IMR-90 (cell line): ENCODE results near the gene TMEM184C. TPM values are rescaled to one million over a fixed set of nuclear protein-coding genes. Genes with fewer than 3 reads are reported as not detected.
A peak's percentile ranks its signal among the peaks of the same experiment; 100 is the strongest.

Experiments used
- ATAC-seq: fragments of 200-7000 bp; cut with Tn5 transposase; 2 replicates; pipeline ENCODE4 v1.9.1; 2020; ENCODE audit warnings: low read depth, mild to moderate bottlenecking, moderate library complexity
- BruUV-seq: library from RNA; stranded (reverse); fragments of 400-500 nt; replicated peaks from 2 replicates; lab custom pipeline; 2021; lab: Mats Ljungman, UMichigan
- CTCF ChIA-PET: fragments of 300-600 bp; formaldehyde crosslinking; extraction: SDS; loops from one replicate; lab custom pipeline; 2021; ENCODE audit warnings: antibody characterized with exemption; lab: Yijun Ruan, JAX
- POLR2A ChIA-PET: fragments of 300-600 bp; sonication (Branson Sonifier 250); formaldehyde crosslinking; loops from one replicate; lab custom pipeline; 2022; ENCODE audit warnings: antibody characterized with exemption; ENCODE audit not compliant: unreplicated experiment; lab: Charles Lee
- DNase-seq: peaks from one replicate; pipeline ENCODE4 v3.0.0; 2013
- H2AFZ ChIP-seq: replicated peaks from 2 replicates; pipeline ENCODE3; 2013; ENCODE audit warnings: low read length, mild to moderate bottlenecking; ENCODE audit not compliant: poor library complexity
- H2AK5ac ChIP-seq: 2 replicates; pipeline ENCODE4 v1.6.1; 2013; ENCODE audit warnings: low read depth, low read length, inconsistent platforms
- H2AK9ac ChIP-seq: replicated peaks from 2 replicates; pipeline ENCODE3; 2013; ENCODE audit warnings: mild to moderate bottlenecking, low read depth, low read length, moderate library complexity; ENCODE audit not compliant: poor library complexity
- H2BK120ac ChIP-seq: 2 replicates; pipeline ENCODE4 v1.6.1; 2013; ENCODE audit warnings: low read depth, low read length, inconsistent platforms
- H2BK15ac ChIP-seq: 3 replicates; pipeline ENCODE4 v1.6.1; 2013; ENCODE audit warnings: low read depth, low read length, inconsistent platforms
- H2BK20ac ChIP-seq: 2 replicates; pipeline ENCODE4 v1.6.1; 2013; ENCODE audit warnings: low read depth, mild to moderate bottlenecking, inconsistent platforms, low read length, moderate library complexity
- H2BK5ac ChIP-seq: 2 replicates; pipeline ENCODE4 v1.6.1; 2013; ENCODE audit warnings: mild to moderate bottlenecking, low read depth, low read length, inconsistent platforms; ENCODE audit not compliant: poor library complexity, severe bottlenecking
- H3K14ac ChIP-seq: replicated peaks from 2 replicates; pipeline ENCODE4 v1.6.1; 2013; ENCODE audit warnings: low read depth, low read length, inconsistent platforms
- H3K18ac ChIP-seq: 2 replicates; pipeline ENCODE4 v1.6.1; 2013; ENCODE audit warnings: low read depth, low read length, control low read depth
- H3K23ac ChIP-seq: 2 replicates; pipeline ENCODE4 v1.6.1; 2013; ENCODE audit warnings: low read depth, low read length, inconsistent platforms
- H3K27ac ChIP-seq: 2 replicates; pipeline ENCODE4 v1.5.1; 2013; ENCODE audit warnings: mild to moderate bottlenecking, control low read depth, low read length; ENCODE audit not compliant: insufficient read depth
- H3K27me3 ChIP-seq: 2 replicates; pipeline ENCODE4 v1.6.1; 2013; ENCODE audit warnings: low read length; ENCODE audit not compliant: control insufficient read depth, insufficient read depth
- H3K36me3 ChIP-seq: 2 replicates; pipeline ENCODE4 v1.6.1; 2013; ENCODE audit warnings: low read length, mixed read lengths; ENCODE audit not compliant: control insufficient read depth, insufficient read depth
- H3K4ac ChIP-seq: 2 replicates; pipeline ENCODE4 v1.6.1; 2013; ENCODE audit warnings: low read depth, low read length, inconsistent platforms
- H3K4me1 ChIP-seq: 2 replicates; pipeline ENCODE4 v1.6.1; 2013; ENCODE audit warnings: low read length, mixed read lengths; ENCODE audit not compliant: control insufficient read depth, insufficient read depth
- H3K4me2 ChIP-seq: 2 replicates; pipeline ENCODE4 v1.6.1; 2013; ENCODE audit warnings: low read depth, mild to moderate bottlenecking, control low read depth, low read length, moderate library complexity
- H3K4me3 ChIP-seq: 2 replicates; pipeline ENCODE4 v1.5.1; 2013; ENCODE audit warnings: low read depth, mild to moderate bottlenecking, control low read depth, low read length, moderate library complexity; ENCODE audit not compliant: insufficient read depth
- H3K56ac ChIP-seq: 2 replicates; pipeline ENCODE4 v1.6.1; 2013; ENCODE audit warnings: low read length, inconsistent platforms; ENCODE audit not compliant: insufficient read depth; ENCODE audit errors: extremely low read depth
- H3K79me1 ChIP-seq, 2 experiments: 2 replicates each; pipeline ENCODE4 v1.6.1; 2013; ENCODE audit warnings: low read length in 2 of 2, inconsistent platforms in 1 of 2, low read depth in 1 of 2
- H3K9ac ChIP-seq: 2 replicates; pipeline ENCODE4 v1.6.1; 2013; ENCODE audit warnings: low read depth, low read length, control low read depth
- H3K9me1 ChIP-seq: 2 replicates; pipeline ENCODE4 v1.6.1; 2013; ENCODE audit warnings: low read length, inconsistent platforms; ENCODE audit not compliant: insufficient read depth
- H3K9me3 ChIP-seq: 2 replicates; pipeline ENCODE4 v1.6.1; 2013; ENCODE audit warnings: low read length; ENCODE audit not compliant: control insufficient read depth, insufficient read depth
- H4K20me1 ChIP-seq: 2 replicates; pipeline ENCODE4 v1.6.1; 2013; ENCODE audit warnings: low read length, inconsistent platforms; ENCODE audit not compliant: insufficient read depth
- H4K5ac ChIP-seq: 2 replicates; pipeline ENCODE4 v1.6.1; 2013; ENCODE audit warnings: mild to moderate bottlenecking, low read depth, low read length, control low read depth
- H4K8ac ChIP-seq, 2 experiments: 2 replicates each; pipeline ENCODE4 v1.6.1; 2013; ENCODE audit warnings: low read depth in 2 of 2, low read length in 2 of 2, control low read depth in 1 of 2, inconsistent platforms in 1 of 2
- H4K91ac ChIP-seq: 2 replicates; pipeline ENCODE4 v1.6.1; 2013; ENCODE audit warnings: low read depth, low read length, inconsistent platforms; ENCODE audit not compliant: insufficient read depth
- FOS ChIP-seq: fragments of 150-350 bp; IDR thresholded peaks from 2 replicates; pipeline ENCODE4 v1.6.1; 2016; ENCODE audit warnings: low read depth, low read length
- MAFK ChIP-seq: IDR thresholded peaks from 2 replicates; pipeline ENCODE4 v1.6.1; 2012; ENCODE audit warnings: low read depth, low read length, improper control_type of control experiment
- MAZ ChIP-seq: IDR thresholded peaks from 2 replicates; pipeline ENCODE4 v1.6.1; 2012; ENCODE audit warnings: low read depth, mild to moderate bottlenecking, low read length, improper control_type of control experiment, moderate library complexity, borderline replicate concordance
- POLR2A ChIP-seq: IDR thresholded peaks from 2 replicates; pipeline ENCODE4 v1.6.1; 2012; ENCODE audit warnings: mild to moderate bottlenecking, low read depth, low read length
- WGBS, 2 experiments: methylation state at CpG; one replicate each; pipeline versions ENCODE4 v1.1.5 to v1.1.7; 2013; ENCODE audit warnings: missing lambda C conversion rate in 2 of 2; ENCODE audit not compliant: insufficient read length in 1 of 2; ENCODE audit errors: extremely low coverage in 2 of 2; 5-methylcytosine and 5-hydroxymethylcytosine counted together
- dilution Hi-C: fragments of 300-500 bp; cut with HindIII; formaldehyde crosslinking; loops from one replicate; pipeline ENCODE4 v1.14.3; 2018; ENCODE audit warnings: low sequenced_read_pairs; ENCODE audit not compliant: unreplicated experiment
- in situ Hi-C: fragments of 300-500 bp; cut with MboI; formaldehyde crosslinking; loops from 3 replicates; pipeline ENCODE4 v1.14.3; 2019; ENCODE audit warnings: low sequenced_read_pairs, inconsistent platforms, mixed read lengths
- intact Hi-C: fragments of 100-400 bp; cut with micrococcal nuclease; formaldehyde crosslinking; loops from 2 replicates; pipeline ENCODE4 v1.10.0; 2022
- polyA plus RNA-seq, 3 experiments: library from polyadenylated mRNA; depleted of rRNA; stranded (reverse); fragments of >200 nt; gene quantifications; 2 replicates each; pipeline ENCODE4 v1.2.3, GENCODE V29; 2012; ENCODE audit warnings: low replicate concordance in 1 of 3
- total RNA-seq: library from RNA; depleted of rRNA; stranded (reverse); fragments of >200 nt; gene quantifications from 2 replicates; pipeline ENCODE4 v1.2.3, GENCODE V29; 2012
- TF ChIP-seq, protein P1 (sequence below): fragments of 150-350 bp; IDR thresholded peaks from 2 replicates; pipeline ENCODE4 v1.6.1; 2017; ENCODE audit warnings: mild to moderate bottlenecking, antibody characterized with exemption, low read length, low read depth

Gene TMEM184C
- total and polyA plus RNA-seq, 2 of the 4 experiments (the other 2 are of a cell fraction) = 17.4 to 67.6 TPM

- TF ChIP-seq, protein P1, sequence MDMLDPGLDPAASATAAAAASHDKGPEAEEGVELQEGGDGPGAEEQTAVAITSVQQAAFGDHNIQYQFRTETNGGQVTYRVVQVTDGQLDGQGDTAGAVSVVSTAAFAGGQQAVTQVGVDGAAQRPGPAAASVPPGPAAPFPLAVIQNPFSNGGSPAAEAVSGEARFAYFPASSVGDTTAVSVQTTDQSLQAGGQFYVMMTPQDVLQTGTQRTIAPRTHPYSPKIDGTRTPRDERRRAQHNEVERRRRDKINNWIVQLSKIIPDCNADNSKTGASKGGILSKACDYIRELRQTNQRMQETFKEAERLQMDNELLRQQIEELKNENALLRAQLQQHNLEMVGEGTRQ = no peak
- peak; percentile 94 for TF ChIP-seq POLR2A
- peak; percentile 92 for TF ChIP-seq FOS
Observed at GRCh38 chr4:147683717-147684700, 66.8 kb downstream of the TMEM184C start, which contains the start of gene PRMT9 (continued).

DNA sequence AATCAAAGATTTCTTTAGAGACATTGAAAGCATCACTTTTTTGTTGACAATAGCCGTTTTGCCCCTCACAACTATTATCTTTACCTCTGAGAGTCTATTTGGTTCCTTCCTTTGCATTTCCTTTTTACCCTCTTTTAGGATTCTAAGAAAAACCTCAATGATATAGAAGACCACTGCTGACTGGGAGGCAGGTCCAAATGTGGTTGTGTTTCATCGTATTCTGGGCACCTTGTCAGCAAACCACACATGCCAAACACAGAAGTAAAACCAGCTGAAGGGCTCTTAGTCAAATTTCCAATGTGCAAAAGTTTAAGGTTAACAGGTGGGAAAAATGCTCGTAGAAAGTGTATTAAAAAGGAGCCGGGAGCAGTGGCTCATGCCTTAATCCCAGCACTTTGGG lies 71.9 kb downstream of the TMEM184C start:
- Histone ChIP-seq H4K8ac (no peak overlapping the region), H3K79me1 (peaks cover 0 to 6% of the 10 kb centered on the region in 2 experiments; a peak in 2 of 4 replicates), H4K5ac (no peak overlapping the region), H3K9me1 (no peaks in the 10 kb centered on the region; the same call in 1 of the 2 replicates), H2AK9ac (no peak overlapping the region), H2BK120ac (no peak overlapping the region), H3K9ac (no peak overlapping the region), H2AK5ac (no peak overlapping the region), H3K4me1 (no peaks in the 10 kb centered on the region), H3K23ac (no peak overlapping the region), H3K4me3 (no peak overlapping the region), H4K20me1 (no peaks in the 10 kb centered on the region), H3K14ac (no peak overlapping the region), H3K18ac (no peak overlapping the region), H2AFZ (no peak overlapping the region), H3K4me2 (no peak overlapping the region), H3K9me3 (no peaks in the 10 kb centered on the region), H3K27me3 (peaks cover 1% of the 10 kb centered on the region; the same call in 1 of the 2 replicates), H2BK5ac (no peak overlapping the region), H3K4ac (no peak overlapping the region), H3K27ac (no peak overlapping the region), H2BK15ac (no peak overlapping the region), H3K56ac (no peak overlapping the region), H2BK20ac (no peak overlapping the region), H3K36me3 (no peaks in the 10 kb centered on the region), H4K91ac (no peak overlapping the region)
- DNase-seq (no peak), ATAC-seq (no peak)
- 83% methylated on average over 2 of the region's 4 CpGs; no CpG with 5 or more reads in 1 of the 2 experiments for WGBS, 2 experiments
- no TSS peak for BruUV-seq
- in situ Hi-C loops = no loop called here
- CTCF ChIA-PET = no interaction called here
- POLR2A ChIA-PET = no interaction called here
- dilution Hi-C loops = no loop called here
- intact Hi-C loops = no loop called here
- no peak for TF ChIP-seq MAFK
- TF ChIP-seq MAZ = no peak
